A172 (cell line): ENCODE measurements around the gene ZBTB14. TPM values are rescaled to one million over a fixed set of nuclear protein-coding genes. Genes with fewer than 3 reads are reported as not detected.

Experiments
- DNase-seq: peaks from one replicate; pipeline ENCODE4 v3.0.0-alpha.2; 2015; ENCODE audit warnings: low spot score
- total RNA-seq: library from RNA; depleted of rRNA; stranded (reverse); fragments of >200 nt; shearing (Covaris generic); gene quantifications from 2 replicates; pipeline ENCODE4 v1.2.3, GENCODE V29; 2014; rRNA removed

The ZBTB14 gene
- total RNA-seq, 1 experiment from 2014 or later: 20.9 TPM

GRCh38 chr18:5288517-5288935 is 7.0 kb downstream of the ZBTB14 start:
- DNase-seq: no peak

GRCh38 chr18:5287854-5288253 is 7.7 kb downstream of the ZBTB14 start:
- DNase-seq: no peak

GRCh38 chr18:5286525-5286924 is 9.0 kb downstream of the ZBTB14 start:
- DNase-seq: no peak

GRCh38 chr18:5285326-5285725 is 10.2 kb downstream of the ZBTB14 start:
- DNase-seq: no peak

DNA sequence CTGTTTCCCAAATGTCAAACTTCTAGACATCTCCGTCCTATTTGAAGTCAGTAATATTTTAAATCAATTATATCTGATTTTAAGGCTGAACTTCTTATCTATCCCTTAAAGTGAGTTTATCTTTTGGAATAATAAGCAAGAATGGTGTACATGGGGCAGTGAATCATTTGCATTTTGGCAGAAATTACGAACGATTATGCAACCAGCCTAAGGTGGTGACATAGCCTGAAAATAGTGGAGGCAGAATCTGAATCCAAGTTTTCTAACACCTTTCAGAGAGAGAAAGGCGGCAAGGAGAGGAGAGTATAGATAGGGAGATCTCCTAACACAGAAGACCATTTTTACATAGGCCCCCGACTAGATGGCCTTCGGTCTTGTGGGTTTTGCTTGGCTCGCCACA is 10.7 kb downstream of the ZBTB14 start:
- no peak for DNase-seq

- no peak for DNase-seq
These were observed 12.8 kb downstream of the ZBTB14 start for GRCh38 chr18:5282770-5283169.

DNA sequence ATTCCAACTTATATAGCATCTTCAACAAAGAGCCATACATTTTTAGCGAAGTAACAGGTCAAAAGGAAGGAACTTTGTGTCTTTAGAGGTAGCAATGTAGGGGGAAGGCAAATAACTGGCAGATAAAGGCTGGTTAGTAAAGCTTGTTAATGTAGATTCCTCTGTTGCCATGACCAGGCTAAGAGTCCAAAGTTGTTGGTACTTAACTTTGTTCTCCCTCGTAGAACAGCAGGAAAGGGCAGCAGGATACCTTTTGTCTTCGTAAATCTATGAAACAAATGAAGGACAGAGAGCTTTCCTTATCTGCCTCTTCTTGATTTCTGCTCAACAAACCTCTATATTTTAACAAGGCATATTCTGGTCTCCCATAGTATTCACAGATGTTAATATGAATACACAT is 18.6 kb downstream of the ZBTB14 start:
- no peak for DNase-seq

DNA sequence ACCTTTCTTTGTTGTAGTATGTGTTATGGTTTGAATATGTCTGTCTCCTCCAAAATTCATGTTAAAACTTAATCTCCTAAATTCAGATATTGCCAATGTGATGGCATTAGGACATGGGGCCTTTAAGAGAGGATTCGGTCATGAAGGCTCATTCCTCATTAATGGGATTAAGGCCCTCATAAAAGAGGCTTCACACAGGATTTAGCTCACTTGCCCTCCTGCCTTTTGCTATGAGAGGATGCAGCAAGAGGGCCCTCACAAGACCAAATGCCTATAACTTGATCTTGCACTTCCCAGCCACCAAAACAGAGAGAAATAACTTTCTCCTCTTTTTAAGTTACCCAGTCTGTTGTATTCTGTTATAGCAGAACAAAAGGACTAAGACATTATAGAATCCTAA is 19.7 kb downstream of the ZBTB14 start:
- DNase-seq: no peak

DNA sequence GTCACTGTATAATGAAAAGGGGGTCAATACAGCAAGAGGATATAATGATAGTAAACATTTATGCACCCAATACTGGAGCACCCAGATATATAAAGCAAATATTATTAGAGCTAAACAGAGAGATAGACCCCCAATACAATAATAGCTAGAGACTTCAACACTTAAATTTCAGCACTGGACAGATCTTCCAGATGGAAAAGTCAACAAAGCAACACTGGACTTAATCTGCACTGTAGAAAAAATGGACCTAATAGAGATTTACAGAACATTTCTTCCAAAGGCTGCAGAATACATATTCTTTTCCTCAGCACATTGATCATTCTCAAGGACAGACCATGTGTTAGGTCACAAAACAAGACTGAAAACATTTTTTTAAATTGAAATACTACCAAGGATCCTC is 26.7 kb downstream of the ZBTB14 start:
- DNase-seq: no peak

DNA sequence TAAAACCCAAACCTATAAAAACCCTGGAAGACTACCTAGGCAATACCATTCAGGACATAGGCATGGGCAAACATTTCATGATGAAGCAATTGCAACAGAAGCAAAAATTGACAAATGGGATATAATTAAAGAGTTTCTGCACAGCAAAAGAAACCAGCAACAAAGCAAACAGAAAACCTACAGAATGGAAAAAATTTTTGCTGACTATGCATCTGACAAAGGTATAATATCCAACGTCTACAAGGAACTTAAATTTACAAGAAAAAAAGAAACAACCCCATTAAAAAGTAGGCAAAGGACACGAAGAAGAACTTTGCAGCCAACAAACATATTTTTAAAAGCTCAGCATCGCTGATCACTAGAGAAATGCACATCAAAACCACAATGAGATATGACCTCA is 28.8 kb downstream of the ZBTB14 start:
- DNase-seq: no peak

DNA sequence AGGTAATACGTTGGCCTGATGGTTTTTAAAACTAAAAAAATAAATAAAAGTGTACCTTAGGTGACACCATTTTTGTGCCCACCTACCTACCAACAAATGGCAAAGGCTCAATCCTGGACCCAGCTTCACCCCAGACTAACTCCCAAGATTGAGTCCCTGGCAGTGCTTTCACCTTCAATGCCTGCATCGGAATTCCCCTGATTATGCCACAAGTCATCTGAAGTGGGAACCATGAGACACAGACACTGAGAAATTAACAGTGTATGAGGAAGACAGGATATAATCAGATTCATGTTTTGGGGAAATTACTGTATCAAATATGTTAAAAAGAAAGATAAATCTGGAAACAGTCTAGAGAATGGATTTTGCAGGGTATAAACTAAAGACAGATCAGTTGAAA is 41.6 kb downstream of the ZBTB14 start:
- DNase-seq: no peak

DNA sequence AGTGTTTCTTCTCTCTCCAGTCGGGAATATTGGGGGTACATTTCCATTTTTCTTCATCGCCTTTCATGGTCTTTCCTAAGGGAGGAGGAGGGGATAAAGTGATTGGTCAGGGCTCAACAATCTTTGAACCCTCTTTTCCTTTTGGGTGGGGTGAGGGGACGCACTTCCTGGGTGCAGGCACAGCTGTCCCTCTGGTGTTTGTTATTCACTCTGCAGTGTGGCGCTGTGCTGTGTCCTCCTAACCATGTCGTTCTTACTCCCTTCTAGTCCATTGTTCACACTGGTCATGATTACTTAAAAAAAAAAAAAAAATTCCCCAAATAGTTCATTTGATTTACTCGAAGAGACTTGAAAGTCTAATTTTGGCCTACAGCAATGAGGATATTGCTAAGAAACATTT is 44.4 kb downstream of the ZBTB14 start:
- no peak for DNase-seq

DNA sequence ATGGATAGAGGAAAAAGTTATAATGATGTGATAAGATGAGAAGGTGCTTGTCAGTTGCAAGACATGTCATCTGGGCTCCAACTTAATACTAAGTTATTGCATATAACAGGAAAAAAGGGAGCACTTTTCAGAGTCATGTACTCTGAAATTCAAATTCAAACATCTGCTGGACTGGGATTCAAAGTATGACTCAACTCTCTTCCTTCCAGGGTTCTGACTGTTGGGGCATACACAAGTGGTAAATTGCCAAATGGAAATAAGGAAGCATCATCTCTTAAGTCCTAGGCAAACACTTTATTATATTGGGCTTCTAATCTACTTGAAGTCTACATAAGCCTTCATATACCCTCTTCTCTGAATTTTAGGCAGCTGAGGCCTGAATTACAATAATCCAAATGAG is 44.9 kb downstream of the ZBTB14 start:
- DNase-seq: no peak

DNA sequence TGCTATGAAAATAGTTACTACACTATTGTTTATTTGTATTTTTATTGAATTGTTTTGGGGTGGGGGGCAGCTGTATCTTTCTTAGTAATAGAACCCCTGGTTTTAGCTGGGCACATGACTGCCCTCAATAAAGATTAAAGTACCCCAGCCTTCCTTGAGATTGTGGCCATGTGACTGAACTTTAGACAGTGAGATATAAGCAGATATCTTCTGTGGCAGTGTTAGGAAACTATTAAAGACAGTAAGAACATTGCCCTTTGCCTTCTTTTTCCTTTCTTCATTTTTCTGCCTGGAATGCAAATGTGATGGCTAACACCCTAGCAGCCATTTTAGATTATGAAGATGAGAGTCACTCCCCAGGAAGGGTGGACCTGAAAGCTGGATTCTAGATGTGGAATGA is 50.6 kb downstream of the ZBTB14 start:
- DNase-seq: no peak

DNA sequence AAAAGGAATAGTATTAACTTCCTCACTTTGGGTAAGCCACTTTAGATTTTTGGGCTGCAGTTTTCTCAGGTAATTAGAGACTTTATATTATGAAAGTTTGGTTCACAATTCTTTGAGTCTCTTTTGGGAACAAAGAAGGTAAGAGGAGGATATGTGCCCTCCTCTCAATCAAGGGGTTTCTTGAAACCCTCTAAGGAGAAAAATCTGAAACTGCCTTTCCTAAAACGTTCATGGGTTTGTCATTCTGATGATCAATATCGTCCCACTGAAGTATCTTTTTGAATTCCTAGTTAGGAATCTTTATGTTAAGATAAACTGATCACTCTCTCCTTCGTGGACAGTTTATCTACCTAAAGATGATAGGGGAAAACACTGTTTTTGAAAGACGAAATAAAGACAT is 56.1 kb downstream of the ZBTB14 start:
- no peak for DNase-seq

Other genes with a start within 250 kb of the ZBTB14 start
- not detected in 2 replicates for gene AKAIN1, start 98.5 kb downstream of the ZBTB14 start, total RNA-seq
- gene EPB41L3, start 248.3 kb upstream of the ZBTB14 start, total RNA-seq: not detected in 2 replicates